DMS79 (cell line): Measurements from ENCODE around the gene KCNQ5.
"Not testable (repeated sequence)": the region's sequence is repeated elsewhere in the genome, so short reads cannot be mapped to it uniquely, and the experiment has no call there.

Experiments
- DNase-seq: peaks from one replicate; lab custom pipeline; 2025; lab: John Stamatoyannopoulos, UW

KCNQ5 gene

DNA sequence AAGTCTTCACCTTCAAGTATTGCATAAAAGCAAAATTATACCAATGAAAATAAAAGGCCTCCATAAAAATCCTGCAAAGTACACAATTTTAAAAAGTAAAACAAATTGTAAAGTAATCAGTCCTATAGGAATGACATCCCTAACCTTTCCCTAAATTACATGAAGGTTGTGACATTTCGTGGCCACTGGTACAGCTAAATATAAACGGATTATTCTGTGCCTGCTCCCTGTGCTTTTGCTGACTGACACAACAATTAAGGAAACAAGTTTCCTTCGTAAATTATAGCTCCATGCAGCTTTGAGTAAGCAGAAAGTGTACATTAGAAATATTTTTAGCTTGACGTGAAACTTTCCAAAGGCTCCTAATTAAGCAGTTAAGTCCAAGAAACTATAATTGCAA is 222.8 kb downstream of the KCNQ5 start:
- DNase-seq = no peak

DNA sequence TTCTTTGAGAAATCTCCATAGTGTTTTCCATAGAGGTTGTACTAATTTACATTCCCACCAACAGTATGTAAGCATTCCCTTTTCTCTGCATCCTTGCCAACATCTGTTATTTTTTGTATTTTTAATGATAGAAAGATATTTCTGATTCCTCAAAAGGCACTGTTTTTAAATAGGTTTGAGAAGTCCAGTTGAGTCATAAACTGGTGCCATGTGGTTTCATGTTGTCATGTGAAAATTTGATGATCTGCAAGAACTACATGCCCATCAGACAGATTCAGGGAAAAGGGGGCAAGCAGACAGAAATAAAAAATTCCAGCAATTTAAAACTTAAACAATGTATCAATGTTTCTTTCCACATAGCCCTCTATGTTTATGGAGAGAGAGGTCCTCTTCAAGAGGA is 227.5 kb downstream of the KCNQ5 start:
- no peak for DNase-seq

DNA sequence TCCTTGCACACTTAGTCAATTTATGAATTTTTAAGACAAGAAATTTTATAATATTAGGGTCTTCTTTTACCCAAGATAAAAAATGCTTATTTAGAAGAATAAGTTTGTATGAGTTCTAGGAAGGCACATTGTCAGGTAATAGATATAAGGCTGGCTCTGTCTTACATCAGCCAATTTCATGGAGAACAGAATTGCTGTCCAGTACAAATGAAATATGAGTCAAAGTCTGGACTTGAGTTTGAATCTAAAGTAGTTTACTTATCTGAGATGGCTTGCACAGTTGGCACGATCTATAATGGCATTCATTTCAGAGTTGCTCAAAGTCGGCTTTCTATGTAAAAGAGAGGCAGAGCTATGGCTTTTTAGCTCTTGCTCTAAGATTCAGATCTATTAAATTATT is 228.2 kb downstream of the KCNQ5 start:
- no peak for DNase-seq

DNA sequence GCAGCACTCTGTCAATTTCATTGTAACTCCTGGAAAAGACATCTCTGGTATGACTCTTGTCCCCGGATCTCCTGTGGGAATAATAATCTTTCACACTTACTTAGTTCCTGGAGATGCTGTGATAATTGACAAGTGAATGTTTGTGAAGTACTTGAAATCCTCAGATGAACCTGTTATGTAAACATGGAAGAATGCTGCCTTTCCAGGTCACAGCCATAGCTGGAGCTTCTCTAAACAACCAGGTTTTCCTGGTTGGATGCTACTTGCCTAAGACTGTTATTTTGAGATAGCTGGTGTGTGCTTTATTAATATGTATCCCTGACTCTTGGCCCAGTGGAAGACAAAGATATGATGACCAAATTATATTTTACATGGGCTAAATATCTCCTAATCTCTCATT is 228.6 kb downstream of the KCNQ5 start:
- no peak for DNase-seq

DNA sequence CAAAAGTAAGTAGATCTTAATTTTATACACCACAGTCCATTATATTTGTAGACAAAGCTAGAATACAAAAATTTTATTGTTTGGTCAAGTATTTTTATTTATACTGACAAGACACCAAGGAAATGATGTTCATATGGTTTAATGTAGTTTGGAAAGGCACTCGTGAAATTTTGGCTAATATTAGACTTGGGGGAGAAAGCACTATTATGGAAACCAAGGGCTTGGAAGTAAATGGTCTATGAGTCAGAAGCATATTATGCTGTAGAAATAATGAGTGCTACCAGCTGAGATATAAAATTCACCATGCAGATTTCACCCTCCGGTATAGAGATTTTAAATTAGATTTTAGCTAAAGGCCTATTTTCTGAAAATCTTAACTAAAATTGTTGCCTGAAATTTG is 233.6 kb downstream of the KCNQ5 start:
- no peak for DNase-seq

DNA sequence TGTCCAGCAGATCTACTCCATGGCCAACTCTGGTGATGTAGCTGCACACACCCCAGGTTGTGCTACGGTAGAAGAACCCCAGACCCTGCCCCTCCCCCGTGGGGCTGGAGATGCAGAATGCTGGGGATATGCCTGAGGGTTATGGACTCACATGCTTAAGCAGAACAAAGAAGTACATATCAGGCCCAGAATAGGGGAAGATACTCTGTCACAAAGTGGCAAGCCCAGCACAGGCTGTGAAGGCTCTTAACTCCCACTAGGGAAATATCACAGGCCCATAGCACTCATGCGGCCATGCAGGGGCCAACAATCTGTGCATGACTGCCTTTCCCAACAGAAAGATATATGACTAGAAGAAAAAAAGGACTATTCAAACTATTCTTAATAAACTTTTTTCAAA is 234.9 kb downstream of the KCNQ5 start:
- no peak for DNase-seq

DNA sequence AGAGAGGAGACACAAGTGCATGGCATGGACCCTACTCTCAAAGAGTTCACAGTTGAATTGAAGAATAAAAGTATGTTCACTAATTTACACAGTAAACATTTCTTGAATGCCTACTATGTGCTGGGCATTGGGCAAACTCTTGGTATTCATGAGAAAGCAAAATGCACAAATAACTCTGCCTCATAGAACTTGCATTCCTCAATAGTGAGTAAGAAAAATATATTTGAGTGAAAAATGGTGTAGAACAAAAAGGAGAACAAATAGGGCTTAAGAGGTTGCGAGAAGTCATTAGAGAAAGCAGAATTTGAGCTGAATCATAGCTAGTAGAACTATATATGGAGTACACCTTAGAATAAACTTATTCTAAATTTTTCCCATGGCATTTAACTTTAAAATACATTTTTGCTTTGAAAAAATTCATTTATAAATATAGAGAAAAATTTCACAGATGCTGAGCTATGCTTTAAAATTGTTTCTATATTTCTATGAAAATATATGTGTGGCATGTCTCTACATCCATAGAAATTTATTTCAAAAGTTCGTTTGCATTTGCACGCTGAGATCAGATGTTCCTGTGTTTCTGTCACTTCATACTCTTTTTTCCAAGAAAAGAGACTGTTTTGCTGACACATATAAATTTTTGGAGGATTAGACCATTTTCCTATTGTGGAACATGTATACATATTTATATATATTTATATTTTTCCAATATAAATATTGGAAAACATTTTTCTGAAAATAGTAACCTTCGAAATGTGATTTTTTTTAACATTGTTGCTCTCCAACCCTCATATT is 236.1 kb downstream of the KCNQ5 start:
- no peak for DNase-seq

DNA sequence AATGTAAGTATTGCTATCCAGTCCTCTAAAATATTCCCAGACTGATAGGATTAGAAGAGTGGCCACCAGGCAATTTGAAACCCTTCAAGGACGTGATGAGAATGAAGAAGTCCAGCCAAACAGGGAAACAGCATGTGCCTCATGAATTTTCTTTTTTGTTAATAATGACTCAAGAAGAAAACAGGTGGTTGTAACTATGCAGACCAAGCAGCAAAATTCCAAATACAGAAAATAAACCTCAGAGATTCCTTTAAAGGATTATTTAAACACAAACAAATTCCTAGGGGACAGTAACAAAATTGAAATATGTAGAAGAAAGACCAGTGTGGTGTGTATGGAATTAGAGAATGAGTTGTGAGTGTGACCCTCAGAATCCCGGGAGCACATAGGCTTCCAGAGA is 239.2 kb downstream of the KCNQ5 start:
- no peak for DNase-seq

DNA sequence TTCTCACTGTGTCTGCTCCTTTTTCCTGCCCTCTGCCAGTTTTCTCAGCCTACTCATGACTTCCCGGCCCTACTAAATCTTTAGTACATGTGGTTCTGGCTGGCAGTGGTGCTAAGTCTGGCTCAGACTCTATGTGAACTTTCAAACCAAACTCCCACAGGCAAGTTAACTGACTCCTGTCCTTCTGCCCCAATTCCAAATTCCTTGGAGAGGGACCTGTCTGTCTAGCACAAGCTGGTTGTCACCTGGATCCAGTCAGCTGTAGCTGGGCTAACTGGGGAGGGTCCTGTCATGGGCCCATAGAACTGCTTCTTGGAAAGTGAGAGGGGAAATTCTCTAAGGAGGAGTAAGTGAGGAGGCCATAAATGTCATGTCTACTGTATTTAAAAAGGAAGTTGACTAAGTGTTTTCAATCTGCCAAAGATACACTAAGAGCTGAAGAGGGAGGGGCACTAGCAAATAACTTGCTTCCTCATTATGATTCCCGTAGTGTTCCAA is 240.1 kb downstream of the KCNQ5 start:
- no peak for DNase-seq

DNA sequence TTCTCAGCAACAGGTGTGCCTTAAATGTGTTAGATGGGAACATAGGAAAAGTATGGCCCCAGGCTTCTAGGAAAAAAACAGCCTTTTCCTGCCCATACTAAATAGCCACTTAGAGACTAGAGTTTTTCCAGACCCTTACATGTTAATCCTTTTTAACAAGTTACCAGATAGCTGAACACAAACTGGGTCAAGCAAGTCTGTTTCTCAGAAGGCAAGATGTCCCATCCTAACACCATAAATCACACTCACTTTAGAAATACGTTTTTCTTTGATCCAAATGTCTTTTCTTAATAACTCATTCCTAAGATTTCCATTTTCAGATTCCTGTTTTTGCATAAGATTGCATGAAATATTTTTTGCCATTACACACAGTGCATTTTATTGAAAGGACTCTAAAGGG is 241.3 kb downstream of the KCNQ5 start:
- no peak for DNase-seq

DNA sequence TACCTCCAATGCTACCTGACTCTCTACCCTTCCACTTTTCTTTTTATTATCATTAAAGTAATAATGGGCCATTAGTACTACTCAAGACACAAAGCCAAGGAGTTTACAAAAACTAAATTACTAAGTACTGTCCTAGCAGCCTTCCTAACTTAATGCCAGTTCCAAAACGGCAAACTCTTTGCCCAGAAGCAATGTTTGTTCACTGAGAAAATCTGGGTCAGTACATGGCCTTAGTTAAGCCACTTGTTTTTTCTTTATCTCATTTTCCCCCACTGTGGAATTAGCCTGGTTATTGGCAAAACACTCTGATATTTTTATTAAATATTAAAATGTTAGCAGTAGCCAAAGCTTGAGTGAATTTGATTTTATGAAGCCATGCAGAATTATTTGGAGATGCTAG is 242.4 kb downstream of the KCNQ5 start:
- no peak for DNase-seq

DNA sequence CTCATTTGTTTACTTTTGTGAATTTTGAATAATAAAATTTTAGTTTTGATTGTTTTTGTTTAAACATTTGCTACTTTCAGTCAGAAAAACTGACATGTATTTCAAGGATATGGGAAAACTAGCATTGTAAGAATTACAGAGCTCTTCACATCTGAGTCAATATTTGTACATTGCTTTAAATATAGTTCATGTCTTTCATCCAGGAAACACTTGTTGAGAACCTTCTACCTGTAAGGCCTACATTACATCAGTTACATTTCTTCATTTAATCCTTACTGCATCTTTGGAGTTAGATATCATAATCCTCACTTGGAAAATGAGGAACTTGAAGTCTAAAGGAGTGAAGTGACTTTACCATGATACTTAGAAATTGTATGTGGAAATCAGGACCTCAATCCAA is 242.9 kb downstream of the KCNQ5 start:
- DNase-seq = no peak

DNA sequence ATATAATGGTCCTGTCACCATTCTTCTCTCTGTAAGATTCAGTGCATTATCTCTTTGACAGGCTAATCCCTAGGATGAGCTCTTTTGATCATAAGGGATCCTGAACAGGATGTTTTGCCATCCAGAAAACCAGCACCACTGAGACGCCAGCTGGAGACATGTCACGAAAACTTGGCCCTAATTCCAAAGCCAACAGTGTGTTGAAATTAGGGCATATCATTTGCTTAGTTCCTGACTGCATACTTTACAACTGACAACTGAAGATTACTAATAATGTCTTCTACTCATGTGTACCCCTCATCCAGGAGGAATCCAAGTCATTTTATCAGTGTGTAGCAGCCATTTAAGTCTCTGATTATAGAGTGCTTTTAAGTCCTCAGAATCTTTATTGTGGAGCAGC is 243.6 kb downstream of the KCNQ5 start:
- DNase-seq = no peak

DNA sequence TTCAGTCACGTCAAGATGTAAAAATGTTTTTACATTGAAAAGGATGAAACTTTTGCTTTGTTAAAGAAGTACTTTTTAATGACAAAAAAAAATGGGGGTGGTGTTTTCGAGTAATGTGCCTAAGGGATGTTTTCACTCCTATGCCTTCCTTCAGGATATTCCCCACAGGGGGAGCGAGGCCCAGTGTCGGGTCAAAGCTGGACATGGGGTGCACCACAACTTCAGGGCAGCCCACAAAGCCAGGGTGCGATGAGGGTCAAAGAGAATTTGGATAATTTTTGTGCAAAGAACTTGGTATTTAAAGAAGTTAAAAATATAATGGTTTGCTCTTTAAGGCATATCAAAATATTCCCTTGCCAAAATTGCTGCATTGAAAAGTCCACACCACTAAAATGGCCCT is 247.8 kb downstream of the KCNQ5 start:
- DNase-seq = no peak

DNA sequence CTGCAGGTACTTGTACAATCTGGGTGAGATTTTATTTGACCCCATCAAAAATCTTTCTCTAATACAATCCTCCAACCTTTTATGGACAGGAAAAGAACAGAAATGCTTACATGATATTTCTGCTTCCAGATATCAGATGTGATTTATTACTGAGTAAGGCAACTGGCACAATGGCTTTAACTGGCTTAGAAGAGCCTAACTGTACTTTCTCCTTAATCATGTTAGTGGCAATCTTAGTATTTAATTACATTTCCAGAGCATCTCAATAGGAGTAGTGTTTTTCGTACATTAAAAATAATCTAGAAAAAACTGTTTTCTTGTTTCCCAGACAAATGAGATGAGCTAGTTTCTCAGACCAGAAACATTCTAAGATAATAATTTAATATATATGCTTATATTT is 251.6 kb downstream of the KCNQ5 start:
- no peak for DNase-seq

DNA sequence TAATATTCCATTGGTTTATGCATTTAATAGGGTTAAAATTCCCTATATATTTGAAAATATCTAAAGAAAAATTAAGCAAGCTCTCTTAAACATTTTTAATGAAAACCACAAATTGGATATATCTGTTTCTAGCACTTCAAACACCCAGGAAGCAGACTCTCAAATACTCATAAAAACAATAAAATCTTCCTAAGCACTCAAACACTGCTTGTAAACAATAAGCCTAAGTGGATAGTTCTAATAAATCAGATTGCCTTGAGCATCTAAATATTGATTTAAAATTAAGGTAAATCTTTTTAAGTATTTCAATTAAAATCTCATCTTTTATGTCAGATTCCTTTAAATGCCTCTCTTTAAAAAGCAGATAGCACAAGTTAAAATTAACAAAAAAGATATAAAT is 254.4 kb downstream of the KCNQ5 start:
- DNase-seq = no peak

DNA sequence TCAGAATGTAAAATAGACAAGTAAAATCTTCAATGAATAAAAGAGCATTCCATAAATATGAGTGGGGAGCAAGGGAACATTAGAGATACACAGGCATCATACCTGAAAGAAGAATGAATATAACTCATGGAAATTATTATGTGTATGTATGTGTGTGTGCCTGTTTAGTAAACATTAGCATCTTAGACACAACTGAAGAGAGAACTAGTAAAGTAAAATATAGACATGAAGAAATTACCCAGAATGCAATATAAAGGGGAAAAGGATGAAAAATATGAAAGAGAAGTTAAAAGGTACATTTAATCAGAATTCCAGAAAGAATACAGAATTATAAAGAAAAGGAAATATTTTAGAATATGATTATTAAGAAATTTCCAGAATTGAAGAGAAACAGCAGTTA is 264.3 kb downstream of the KCNQ5 start:
- DNase-seq = no peak

DNA sequence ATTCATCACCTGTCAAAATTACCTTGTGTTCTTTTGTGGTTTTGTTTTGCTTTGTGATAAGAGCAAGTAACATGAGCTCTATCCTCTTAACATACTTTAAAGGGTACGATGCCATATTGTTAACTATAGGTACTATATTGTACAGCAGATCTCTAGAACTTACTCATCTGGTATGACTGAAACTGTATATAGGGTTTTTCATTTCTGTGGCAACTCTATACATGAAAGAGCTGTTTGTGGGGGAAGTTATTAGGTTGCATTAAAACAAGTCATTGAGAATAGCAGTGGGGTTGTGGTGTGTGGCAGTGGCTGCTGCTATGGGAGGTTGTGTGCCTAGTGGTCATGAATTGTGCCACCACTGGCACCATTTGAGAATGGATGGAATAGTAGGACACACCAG is 268.4 kb downstream of the KCNQ5 start:
- DNase-seq = no peak

DNA sequence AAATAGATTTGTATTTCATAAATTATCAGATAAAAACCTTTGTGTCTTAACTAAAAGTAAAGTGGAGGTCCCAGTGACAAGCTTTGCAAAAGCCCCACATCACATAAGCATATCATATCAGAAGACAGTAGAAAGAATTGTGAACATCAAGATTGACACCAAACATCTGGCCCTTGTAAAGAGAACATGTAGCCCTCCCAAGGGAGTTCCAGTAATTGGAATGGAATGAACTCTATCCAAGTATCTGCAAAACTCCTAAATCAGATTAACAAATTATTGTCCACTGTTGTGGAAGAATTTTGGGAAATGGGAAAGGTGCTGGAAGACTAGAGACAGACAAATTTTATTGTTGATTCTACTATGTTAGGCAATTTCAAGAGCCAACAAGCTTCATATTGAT is 268.8 kb downstream of the KCNQ5 start:
- DNase-seq = no peak

DNA sequence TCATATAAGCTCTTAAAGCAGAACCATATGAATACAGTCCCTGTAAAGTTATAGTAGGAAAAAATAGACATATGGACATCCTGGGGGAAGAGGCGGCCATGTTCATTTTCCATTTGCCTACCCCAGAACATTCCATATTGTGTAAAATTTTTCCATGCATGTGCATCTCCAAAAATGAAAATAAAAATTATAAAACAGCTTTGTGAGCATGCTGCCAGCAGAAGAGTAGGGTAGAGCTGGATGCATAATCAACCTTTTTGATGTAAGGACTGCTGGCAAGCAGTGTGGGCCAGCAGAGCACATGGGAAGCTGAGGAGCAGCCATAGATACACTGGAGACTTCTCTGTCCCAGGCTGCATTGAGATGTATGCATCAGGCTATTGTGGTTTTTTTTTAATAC is 271.0 kb downstream of the KCNQ5 start:
- no peak for DNase-seq

DNA sequence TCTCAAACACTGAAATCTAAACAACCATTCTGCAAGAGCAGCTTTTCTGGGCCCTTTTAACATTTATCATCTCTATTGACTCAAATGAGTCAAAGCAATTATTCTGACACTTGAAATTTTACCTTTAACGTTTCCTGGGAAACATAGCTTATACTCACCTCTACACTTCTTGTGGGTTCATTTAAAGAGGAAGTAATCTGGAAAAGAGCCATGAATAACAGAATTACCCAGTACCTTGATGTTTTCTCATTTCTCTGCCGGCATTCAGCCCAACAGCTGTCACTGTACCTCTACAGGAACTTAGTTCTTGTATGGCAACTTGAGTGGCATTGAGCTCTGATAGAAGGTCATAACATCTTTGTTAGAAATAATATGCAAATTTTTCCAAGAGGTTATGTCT is 272.2 kb downstream of the KCNQ5 start:
- no peak for DNase-seq

DNA sequence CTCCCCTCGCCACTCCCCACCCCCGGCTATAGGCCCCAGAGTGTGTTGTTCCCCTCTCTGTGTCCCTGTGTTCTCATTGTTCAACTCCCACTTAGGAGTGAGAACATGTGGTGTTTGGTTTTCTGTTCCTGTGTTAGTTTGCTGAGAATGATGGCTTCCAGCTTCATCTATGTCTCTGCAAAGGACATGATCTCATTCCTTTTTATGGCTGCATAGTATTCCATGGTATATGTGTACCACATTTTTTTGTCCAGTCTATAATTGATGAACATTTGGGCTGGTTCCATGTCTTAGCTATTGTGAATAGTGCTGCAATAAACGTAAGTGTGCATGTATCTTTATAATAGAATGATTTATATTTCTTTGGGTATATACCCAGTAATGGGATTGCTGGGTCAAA is 276.4 kb downstream of the KCNQ5 start:
- not testable (repeated sequence) for DNase-seq

DNA sequence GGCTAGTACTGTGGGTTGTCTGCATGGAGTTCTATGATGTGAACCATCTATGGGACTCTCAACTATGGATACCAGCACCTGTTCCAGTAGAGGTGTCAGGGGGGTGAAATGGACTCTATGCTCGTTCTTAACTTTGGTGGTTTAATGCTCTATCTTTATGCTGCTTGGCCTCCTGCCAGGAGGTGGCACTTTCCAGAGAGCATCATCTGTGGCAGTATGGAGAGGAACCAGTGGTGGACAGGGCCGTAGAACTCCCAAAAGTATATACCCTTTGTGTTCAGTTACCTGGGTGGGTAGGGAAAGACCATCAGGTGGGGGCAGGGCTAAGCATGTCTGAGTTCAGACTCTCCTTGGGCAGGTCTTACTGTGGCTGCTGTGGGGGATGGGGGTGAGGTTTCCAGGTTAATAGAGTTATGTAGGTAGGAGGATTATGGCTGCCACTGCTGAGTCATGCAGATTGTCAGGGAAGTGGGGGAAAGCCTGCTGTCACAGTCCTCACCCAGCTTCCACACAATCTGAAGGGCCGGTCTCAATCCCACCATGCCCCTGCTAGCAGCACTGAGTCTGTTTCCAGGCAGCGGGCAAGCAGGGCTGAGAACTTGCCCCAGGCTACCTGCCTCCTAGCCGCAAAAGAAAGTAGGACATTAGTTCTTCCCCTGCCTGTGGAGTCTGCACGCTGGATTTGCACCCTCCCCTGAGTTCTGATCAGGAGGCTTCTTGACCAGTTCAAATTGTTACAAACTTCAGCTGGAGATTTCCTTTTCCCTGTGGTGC is 284.0 kb downstream of the KCNQ5 start:
- no peak for DNase-seq
